ENCODE results near the gene CDC40. TPM values are rescaled to one million over a fixed set of nuclear protein-coding genes. Genes with fewer than 3 reads are reported as not detected.

Gene CDC40
- total and polyA plus RNA-seq, 2 donors (not counting 1 experiment from before 2014, with no cell fraction given): 21.5 to 22.1 TPM

GRCh38 chr6:110207652-110208051, 27.4 kb downstream of the CDC40 start:
- no peaks in the 10 kb centered on the region for H3K9me3 ChIP-seq (ENCODE audit: control insufficient read depth, insufficient read depth, low read depth, low read length)
- DNase-seq (ENCODE audit: low read depth in 2 of 2): no peak
- TF ChIP-seq CTCF (conservative IDR thresholded peaks at IDR 0.05 in 1 of 2, IDR thresholded peaks at IDR 0.05 in 1 of 2; ENCODE audit: low read depth in 1 of 2, low read length in 2 of 2) (no peak), EZH2 (IDR thresholded peaks at IDR 0.05; ENCODE audit: low read length, missing control alignments) (no peak)

GRCh38 chr6:110211753-110212152, 31.5 kb downstream of the CDC40 start:
- Histone ChIP-seq H3K27ac (ENCODE audit: insufficient read depth, low read length) (no peak overlapping the region), H3K4me3 (replicated peaks in 1 of 4; ENCODE audit: control extremely low read depth in 1 of 4, insufficient read depth in 1 of 4, low read depth in 3 of 4, low read length in 4 of 4) (no peak overlapping the region), H4K20me1 (ENCODE audit: control insufficient read depth, extremely low read depth, insufficient read depth, low read length) (no peaks in the 10 kb centered on the region), H3K4me1 (ENCODE audit: control insufficient read depth, extremely low read depth, insufficient read depth, low read length) (no peaks in the 10 kb centered on the region), H3K9me3 (ENCODE audit: control insufficient read depth, insufficient read depth, low read depth, low read length) (no peaks in the 10 kb centered on the region), H3K36me3 (ENCODE audit: control insufficient read depth, insufficient read depth, low read length) (peaks cover 9% of the 10 kb centered on the region), H3K79me2 (ENCODE audit: control insufficient read depth, insufficient read depth, low read length) (no peaks in the 10 kb centered on the region), H3K27me3 (ENCODE audit: control insufficient read depth, insufficient read depth, low read length) (no peaks in the 10 kb centered on the region), H3K9ac (ENCODE audit: insufficient read depth, low read length) (no peak overlapping the region), H3K4me2 (ENCODE audit: extremely low read depth, insufficient read depth, low read length) (no peak overlapping the region), H2AFZ (ENCODE audit: low read length) (no peak overlapping the region)
- no peak for TF ChIP-seq EZH2 (IDR thresholded peaks at IDR 0.05; ENCODE audit: low read length, missing control alignments)
- no peak for TF ChIP-seq CTCF (conservative IDR thresholded peaks at IDR 0.05 in 1 of 2, IDR thresholded peaks at IDR 0.05 in 1 of 2; ENCODE audit: low read depth in 1 of 2, low read length in 2 of 2)
- no peak for DNase-seq (ENCODE audit: low read depth in 2 of 2)

More at GRCh38 chr6:110207652-110208051, 27.4 kb downstream of the CDC40 start:
- H3K36me3 ChIP-seq (ENCODE audit: control insufficient read depth, insufficient read depth, low read length): peaks cover 7% of the 10 kb centered on the region
- no peaks in the 10 kb centered on the region for H3K27me3 ChIP-seq (ENCODE audit: control insufficient read depth, insufficient read depth, low read length)
- H3K79me2 ChIP-seq (ENCODE audit: control insufficient read depth, insufficient read depth, low read length): no peaks in the 10 kb centered on the region
- H4K20me1 ChIP-seq (ENCODE audit: control insufficient read depth, extremely low read depth, insufficient read depth, low read length): no peaks in the 10 kb centered on the region
- H3K4me1 ChIP-seq (ENCODE audit: control insufficient read depth, extremely low read depth, insufficient read depth, low read length): no peaks in the 10 kb centered on the region
- H3K9ac ChIP-seq (ENCODE audit: insufficient read depth, low read length): no peak overlapping the region
- no peak overlapping the region for H3K27ac ChIP-seq (ENCODE audit: insufficient read depth, low read length)
- no peak overlapping the region for H3K4me3 ChIP-seq (replicated peaks in 1 of 4; ENCODE audit: control extremely low read depth in 1 of 4, insufficient read depth in 1 of 4, low read depth in 3 of 4, low read length in 4 of 4)
- no peak overlapping the region for H2AFZ ChIP-seq (ENCODE audit: low read length)
- H3K4me2 ChIP-seq (ENCODE audit: extremely low read depth, insufficient read depth, low read length): no peak overlapping the region

DNA sequence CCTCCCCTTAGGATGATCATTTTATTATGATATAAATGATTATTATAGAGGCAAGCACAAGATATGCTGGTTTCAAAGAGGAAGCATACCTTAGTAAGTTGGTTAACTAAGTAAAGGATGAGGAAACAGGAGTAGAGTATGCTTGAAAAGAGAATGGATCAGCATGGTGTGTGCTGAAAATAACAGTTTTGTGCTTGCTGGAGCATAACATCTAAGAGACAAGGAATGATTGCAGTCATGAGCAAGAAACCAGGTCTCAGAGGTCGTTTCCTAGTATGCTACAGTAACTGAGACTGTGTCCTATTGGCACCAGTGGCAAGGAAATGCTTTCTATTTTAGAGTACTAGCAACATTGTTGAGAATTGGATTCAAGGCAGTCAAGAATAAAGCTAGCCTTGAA, 34.1 kb downstream of the CDC40 start:
- H3K9me3 ChIP-seq (ENCODE audit: control insufficient read depth, insufficient read depth, low read depth, low read length): no peaks in the 10 kb centered on the region
- no peak for DNase-seq (ENCODE audit: low read depth in 2 of 2)
- peaks cover 4% of the 10 kb centered on the region for H3K36me3 ChIP-seq (ENCODE audit: control insufficient read depth, insufficient read depth, low read length)

More for the DNA sequence above, 34.1 kb downstream of the CDC40 start:
- TF ChIP-seq CTCF (conservative IDR thresholded peaks at IDR 0.05 in 1 of 2, IDR thresholded peaks at IDR 0.05 in 1 of 2; ENCODE audit: low read depth in 1 of 2, low read length in 2 of 2) (no peak), EZH2 (IDR thresholded peaks at IDR 0.05; ENCODE audit: low read length, missing control alignments) (no peak)
- peaks cover 2% of the 10 kb centered on the region for H3K4me1 ChIP-seq (ENCODE audit: control insufficient read depth, extremely low read depth, insufficient read depth, low read length)
- H3K27ac ChIP-seq (ENCODE audit: insufficient read depth, low read length): no peak overlapping the region
- H3K4me2 ChIP-seq (ENCODE audit: extremely low read depth, insufficient read depth, low read length): no peak overlapping the region
- H3K79me2 ChIP-seq (ENCODE audit: control insufficient read depth, insufficient read depth, low read length): no peaks in the 10 kb centered on the region
- H3K9ac ChIP-seq (ENCODE audit: insufficient read depth, low read length): no peak overlapping the region
- no peak overlapping the region for H2AFZ ChIP-seq (ENCODE audit: low read length)
- H3K27me3 ChIP-seq (ENCODE audit: control insufficient read depth, insufficient read depth, low read length): no peaks in the 10 kb centered on the region
- no peaks in the 10 kb centered on the region for H4K20me1 ChIP-seq (ENCODE audit: control insufficient read depth, extremely low read depth, insufficient read depth, low read length)
- no peak overlapping the region for H3K4me3 ChIP-seq (replicated peaks in 1 of 4; ENCODE audit: control extremely low read depth in 1 of 4, insufficient read depth in 1 of 4, low read depth in 3 of 4, low read length in 4 of 4)

All from fibroblast of lung (primary cell).